Spleen (tissue), 11 donors: ENCODE data around the gene TSC1. TPM values are rescaled to one million over a fixed set of nuclear protein-coding genes. Genes with fewer than 3 reads are reported as not detected.
"Not testable (repeated sequence)": the region's sequence is repeated elsewhere in the genome, so short reads cannot be mapped to it uniquely, and the experiment has no call there.

Experiments used
- DNase-seq: peaks from one replicate; pipeline ENCODE4 v3.0.0-alpha.2; 2020
- H3K27ac ChIP-seq, 8 donors: fragments of 200-600 bp; sonication (generic) in 7 of 8; 1 replicate in 4 of 8; 2 replicates in 4 of 8; pipeline versions ENCODE4 v1.5.0 to v1.8.0; 2016 to 2021; ENCODE audit warnings: inconsistent platforms in 4 of 8, mild to moderate bottlenecking in 4 of 8, moderate library complexity in 1 of 8
- H3K27me3 ChIP-seq, 7 donors: fragments of 200-600 bp; sonication (generic) in 6 of 7; replicated peaks in 1 of 7; 1 replicate in 4 of 7; 2 replicates in 3 of 7; pipeline versions ENCODE4 v1.5.0 to v1.8.0; 2016 to 2021; ENCODE audit warnings: inconsistent platforms in 3 of 7, mild to moderate bottlenecking in 1 of 7
- H3K36me3 ChIP-seq, 6 donors: fragments of 200-600 bp; sonication (generic) in 5 of 6; 1 replicate in 4 of 6; 2 replicates in 2 of 6; pipeline versions ENCODE4 v1.5.0 to v1.8.0; 2016 to 2021; ENCODE audit warnings: inconsistent platforms in 2 of 6
- H3K4me1 ChIP-seq, 6 donors: fragments of 200-600 bp; sonication (generic) in 5 of 6; 1 replicate in 3 of 6; 2 replicates in 3 of 6; pipeline versions ENCODE4 v1.5.0 to v1.8.0; 2016 to 2021; ENCODE audit warnings: inconsistent platforms in 3 of 6
- H3K4me3 ChIP-seq, 8 donors: fragments of 200-600 bp; sonication (generic) in 7 of 8; 1 replicate in 4 of 8; 2 replicates in 4 of 8; pipeline versions ENCODE4 v1.5.0 to v1.8.0; 2016 to 2021; ENCODE audit warnings: inconsistent platforms in 4 of 8, mild to moderate bottlenecking in 4 of 8, moderate library complexity in 2 of 8
- H3K9me3 ChIP-seq, 8 donors: fragments of 200-600 bp; sonication (generic) in 7 of 8; 1 replicate in 4 of 8; 2 replicates in 4 of 8; pipeline versions ENCODE4 v1.5.0 to v1.8.0; 2016 to 2021; ENCODE audit warnings: inconsistent platforms in 4 of 8
- CTCF ChIP-seq, 11 experiments: fragments of 200-600 bp in 7 of 11; fragments of 450-650 bp in 4 of 11; sonication (generic) in 4 of 11; IDR thresholded peaks in 8 of 11; conservative IDR thresholded peaks in 3 of 11; 1 replicate in 7 of 11; 2 replicates in 4 of 11; pipeline versions ENCODE4 v1.4.0 to v1.8.0; 2016 to 2021; ENCODE audit warnings: antibody characterized with exemption in 11 of 11, inconsistent platforms in 4 of 11, mild to moderate bottlenecking in 1 of 11
- POLR2A ChIP-seq, 3 donors: fragments of 450-650 bp; IDR thresholded peaks; one replicate each; pipeline ENCODE4 v1.5.1; 2017; ENCODE audit warnings: antibody characterized with exemption in 3 of 3, mild to moderate bottlenecking in 1 of 3
- POLR2AphosphoS5 ChIP-seq, 3 donors: sonication (generic); formaldehyde crosslinking; IDR thresholded peaks; one replicate each; pipeline ENCODE4 v1.5.1; 2017; ENCODE audit warnings: antibody characterized with exemption in 3 of 3
- WGBS, 5 donors: extraction: QIAGEN DNeasy Blood & Tissue Kit in 3 of 5; methylation state at CpG; one replicate each; pipeline versions ENCODE4 v1.1.5 to v1.1.7; 2013 to 2018; 5-methylcytosine and 5-hydroxymethylcytosine counted together
- intact Hi-C: fragments of 100-400 bp; cut with DNase I; formaldehyde crosslinking; loops from one replicate; pipeline ENCODE4 v1.15.0; 2023; ENCODE audit warnings: low total_unique reads
- polyA plus RNA-seq, 3 donors: library from polyadenylated mRNA; stranded (reverse); fragments of 200-250 nt; gene quantifications; one replicate each; pipeline ENCODE4 v1.2.1, GENCODE V29; 2013
- total RNA-seq, 7 donors: library from RNA; depleted of rRNA in 3 of 7; stranded (reverse); fragments of >200 nt in 3 of 7; fragmentation: NEBNext Ultra II Directional in 4 of 7; extraction: Animal tissue kit (Norgen Biotek cat#: 25700) in 4 of 7; gene quantifications; one replicate each; pipeline versions ENCODE4 v1.1.0 to v1.2.1, GENCODE V29; 2016 to 2021
- donor health status: healthy with polysubstance abuse.
- donor health status: DM: no; HTN: no; CAD: no; lungs with moderate emphysema.
- donor health status: DM: no; HTN: no; CAD: no.
- donor health status: Bipolar disorder and iron deficiency.
- donor health status: healthy.
- donor health status: DM: no; HTN: no; CAD: no.
- donor health status: DM: yes; HTN: yes; CAD: no.

The TSC1 gene
- total and polyA plus RNA-seq, 10 donors: 6.9 to 80.6 (median 51.6) TPM

GRCh38 chr9:132990781-132991180, 46.4 kb upstream of the TSC1 start:
- 90 to 94% (median 93%) methylated on average over 11 to 14 of the region's 14 CpGs for WGBS, 5 donors
- intact Hi-C loops: no loop called here

GRCh38 chr9:132989998-132990557, 45.7 kb upstream of the TSC1 start:
- H3K36me3 ChIP-seq, DNase-seq, H3K27ac ChIP-seq, H3K9me3 ChIP-seq, H3K4me3 ChIP-seq: not testable (repeated sequence)
- Histone ChIP-seq H3K4me1 (peaks cover 0 to 28% (median 14%) of the 10 kb centered on the region in 6 donors), H3K27me3 (peaks cover 0 to 83% (median 4%) of the 10 kb centered on the region in 7 donors)
- WGBS, 5 donors: 74 to 89% (median 82%) methylated on average over 4 of the region's 4 CpGs
- intact Hi-C loops: loop anchor here (10.0 kb wide), 1 partner anchor 55 kb away; no protein-coding TSS in a partner anchor

More at GRCh38 chr9:132990781-132991180, 46.4 kb upstream of the TSC1 start:
- Histone ChIP-seq H3K4me1 (peaks cover 0 to 27% (median 12%) of the 10 kb centered on the region in 6 donors), H3K27ac (no peak overlapping the region), H3K36me3 (no peaks in the 10 kb centered on the region), H3K4me3 (no peak overlapping the region), H3K27me3 (peaks cover 0 to 83% (median 4%) of the 10 kb centered on the region in 7 donors), H3K9me3 (no peaks in the 10 kb centered on the region)
- DNase-seq: no peak
- TF ChIP-seq CTCF (IDR thresholded peaks at IDR 0.05 in 8 of 11, conservative IDR thresholded peaks at IDR 0.05 in 3 of 11): no peak
- no peak for TF ChIP-seq POLR2A (IDR thresholded peaks at IDR 0.05)
- no peak for TF ChIP-seq POLR2AphosphoS5 (IDR thresholded peaks at IDR 0.05)

GRCh38 chr9:132989414-132989996, 45.1 kb upstream of the TSC1 start:
- peaks cover 0 to 28% (median 14%) of the 10 kb centered on the region in 6 donors for H3K4me1 ChIP-seq
- H3K4me3 ChIP-seq: no peak overlapping the region
- DNase-seq: no peak
- H3K9me3 ChIP-seq: no peaks in the 10 kb centered on the region
- intact Hi-C loops: loop anchor here (10.0 kb wide), 1 partner anchor 55 kb away; no protein-coding TSS in a partner anchor
- TF ChIP-seq POLR2A (IDR thresholded peaks at IDR 0.05) (no peak), CTCF (IDR thresholded peaks at IDR 0.05 in 8 of 11, conservative IDR thresholded peaks at IDR 0.05 in 3 of 11) (no peak), POLR2AphosphoS5 (IDR thresholded peaks at IDR 0.05) (no peak)
- no peaks in the 10 kb centered on the region for H3K36me3 ChIP-seq
- H3K27me3 ChIP-seq: peaks cover 0 to 83% (median 4%) of the 10 kb centered on the region in 7 donors
- no peak overlapping the region for H3K27ac ChIP-seq
- WGBS, 5 donors: 88 to 94% (median 93%) methylated on average over 22 to 23 of the region's 23 CpGs

- Histone ChIP-seq H3K36me3 (no peaks in the 10 kb centered on the region), H3K27ac (no peak overlapping the region), H3K9me3 (no peaks in the 10 kb centered on the region), H3K4me1 (peaks cover 0 to 28% (median 13%) of the 10 kb centered on the region in 6 donors), H3K4me3 (no peak overlapping the region), H3K27me3 (peaks cover 0 to 83% (median 4%) of the 10 kb centered on the region in 7 donors)
- TF ChIP-seq CTCF (IDR thresholded peaks at IDR 0.05 in 8 of 11, conservative IDR thresholded peaks at IDR 0.05 in 3 of 11) (no peak), POLR2AphosphoS5 (IDR thresholded peaks at IDR 0.05) (no peak), POLR2A (IDR thresholded peaks at IDR 0.05) (no peak)
- intact Hi-C loops: loop anchor here (10.0 kb wide), 1 partner anchor 56 kb away; no protein-coding TSS in a partner anchor
- no peak for DNase-seq
- 91 to 98% (median 93%) methylated on average over 11 to 13 of the region's 13 CpGs for WGBS, 5 donors
Measured at GRCh38 chr9:132989014-132989310, 44.5 kb upstream of the TSC1 start.
